ENCODE results near the gene NFIX.

DNA sequence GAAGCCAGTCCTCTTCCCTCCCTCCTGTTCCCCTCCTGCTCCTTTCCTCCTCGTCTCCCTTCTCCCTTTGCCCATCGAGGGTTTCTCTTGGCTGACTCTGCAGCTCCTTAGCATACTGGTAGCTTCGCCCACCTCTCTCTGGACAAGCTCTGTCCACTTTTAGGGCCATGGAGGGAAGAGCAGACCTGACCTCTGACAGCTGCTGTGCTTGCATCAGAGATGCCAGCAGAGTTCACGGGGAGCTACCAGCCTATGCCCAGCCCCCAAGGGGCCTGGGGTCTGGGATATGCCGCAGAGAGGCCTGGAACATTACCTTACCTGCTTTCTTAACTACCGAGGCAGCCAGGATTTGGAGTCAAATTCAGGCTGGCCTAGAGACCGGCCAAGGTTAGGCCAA is 87.7 kb downstream of the NFIX start:
- TF ChIP-seq, protein P1, sequence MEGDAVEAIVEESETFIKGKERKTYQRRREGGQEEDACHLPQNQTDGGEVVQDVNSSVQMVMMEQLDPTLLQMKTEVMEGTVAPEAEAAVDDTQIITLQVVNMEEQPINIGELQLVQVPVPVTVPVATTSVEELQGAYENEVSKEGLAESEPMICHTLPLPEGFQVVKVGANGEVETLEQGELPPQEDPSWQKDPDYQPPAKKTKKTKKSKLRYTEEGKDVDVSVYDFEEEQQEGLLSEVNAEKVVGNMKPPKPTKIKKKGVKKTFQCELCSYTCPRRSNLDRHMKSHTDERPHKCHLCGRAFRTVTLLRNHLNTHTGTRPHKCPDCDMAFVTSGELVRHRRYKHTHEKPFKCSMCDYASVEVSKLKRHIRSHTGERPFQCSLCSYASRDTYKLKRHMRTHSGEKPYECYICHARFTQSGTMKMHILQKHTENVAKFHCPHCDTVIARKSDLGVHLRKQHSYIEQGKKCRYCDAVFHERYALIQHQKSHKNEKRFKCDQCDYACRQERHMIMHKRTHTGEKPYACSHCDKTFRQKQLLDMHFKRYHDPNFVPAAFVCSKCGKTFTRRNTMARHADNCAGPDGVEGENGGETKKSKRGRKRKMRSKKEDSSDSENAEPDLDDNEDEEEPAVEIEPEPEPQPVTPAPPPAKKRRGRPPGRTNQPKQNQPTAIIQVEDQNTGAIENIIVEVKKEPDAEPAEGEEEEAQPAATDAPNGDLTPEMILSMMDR (IDR thresholded peaks at IDR 0.05) = no peak
- no peak for TF ChIP-seq POLR2A (IDR thresholded peaks at IDR 0.05)
- TF ChIP-seq EP300 (IDR thresholded peaks at IDR 0.05) = no peak

All from tibial nerve (tissue), 4 donors.